Motor neuron (in vitro differentiated cells): ENCODE measurements around the gene TM6SF1. TPM values are rescaled to one million over a fixed set of nuclear protein-coding genes. Genes with fewer than 3 reads are reported as not detected.
"Not testable (repeated sequence)": the region's sequence is repeated elsewhere in the genome, so short reads cannot be mapped to it uniquely, and the experiment has no call there.

Experiments used
- ATAC-seq, 8 experiments: fragments of 200-7000 bp; cut with Tn5 transposase; replicated peaks in 6 of 8; 2 replicates each; pipeline ENCODE4 v1.8.0; 2021; ENCODE audit warnings: mild to moderate bottlenecking in 8 of 8, moderate library complexity in 8 of 8
- H3K27ac ChIP-seq, 2 donors: fragments of 250-450 bp; sonication (Bioruptor Pico); 2 replicates each; pipeline ENCODE4 v1.9.0; 2021; ENCODE audit warnings: antibody characterized with exemption in 2 of 2, mild to moderate bottlenecking in 2 of 2, moderate library complexity in 1 of 2
- H3K4me1 ChIP-seq, 2 donors: fragments of 250-450 bp; sonication (Bioruptor Pico); replicated peaks in 1 of 2; 2 replicates each; pipeline ENCODE4 v1.6.1; 2021; ENCODE audit warnings: antibody characterized with exemption in 2 of 2, mild to moderate bottlenecking in 2 of 2, moderate library complexity in 1 of 2
- H3K4me3 ChIP-seq, 5 donors: fragments of 250-450 bp; sonication (Bioruptor Pico); 2 replicates each; pipeline ENCODE4 v1.9.0; 2021; ENCODE audit warnings: antibody characterized with exemption in 5 of 5, mild to moderate bottlenecking in 5 of 5, moderate library complexity in 4 of 5
- WGBS, 10 experiments: fragments of 450-650 bp; shearing (Covaris generic); methylation state at CpG; one replicate each; pipeline ENCODE4 v1.0.0; 2022; 5-methylcytosine and 5-hydroxymethylcytosine counted together
- in situ Hi-C, 9 experiments: fragments of 400-800 bp; cut with MboI; loops; one replicate each; pipeline ENCODE4 v1.15.0; 2021; ENCODE audit warnings: low sequenced_read_pairs in 9 of 9, low pct_unique_long_range_greater_than_20kb in 2 of 9; ENCODE audit not compliant: unreplicated experiment in 9 of 9
- total RNA-seq, 8 experiments: library from RNA; unstranded; fragments of 300-600 nt; gene quantifications; 2 replicates each; pipeline versions ENCODE4 v1.2.3 to v1.2.4, GENCODE V29; 2022

Gene TM6SF1
- total RNA-seq = 1 to 10 TPM in 3 of 8 experiments, under 1 TPM in 3, not detected in 2; 0.33 to 4.3 (median 0.78) TPM

DNA sequence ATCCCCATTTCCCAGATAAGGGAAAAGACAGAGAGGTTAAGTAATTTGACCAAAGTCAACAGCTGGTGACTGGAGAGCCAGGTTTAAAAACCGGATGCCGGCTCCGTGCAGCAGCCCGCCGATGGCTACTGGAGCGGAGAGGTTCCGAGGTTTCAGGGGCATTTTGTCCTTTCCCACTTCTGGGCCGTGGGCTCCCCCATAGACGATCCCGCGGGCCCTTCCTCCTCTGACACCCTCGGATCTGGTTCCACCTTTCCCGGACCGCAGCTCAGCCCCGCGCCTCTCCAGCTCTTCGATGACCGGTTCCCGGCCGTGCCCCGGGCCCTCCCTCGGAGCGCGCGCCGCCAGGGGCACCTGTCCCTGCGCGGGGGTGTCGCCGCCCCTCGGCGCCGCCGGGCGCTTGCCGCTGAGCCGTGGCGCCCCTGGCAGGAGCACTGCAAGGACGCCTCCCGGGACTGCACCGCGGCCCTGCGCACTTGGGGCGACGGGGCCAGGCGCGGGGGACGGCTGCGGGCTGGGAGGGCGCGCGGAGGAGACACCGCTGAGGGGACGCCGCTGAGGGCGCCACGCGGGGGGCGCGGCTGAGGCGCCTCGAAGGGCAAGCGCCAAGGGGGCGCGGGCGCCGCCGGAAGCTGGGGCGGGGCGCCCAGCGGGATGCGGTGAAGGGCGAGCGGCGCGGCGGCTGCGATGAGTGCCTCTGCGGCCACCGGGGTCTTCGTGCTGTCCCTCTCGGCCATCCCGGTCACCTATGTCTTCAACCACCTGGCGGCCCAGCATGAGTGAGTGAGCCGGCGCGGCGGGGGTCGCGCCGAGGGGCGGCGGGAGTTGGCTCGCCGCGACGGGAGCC, at the start of gene TM6SF1:
Gene TM6SF1, plus strand, starts transcription at position 652 of the 847 bp plus-strand sequence. Its CDS starts 36 bp downstream, at position 688.
- Histone ChIP-seq H3K4me3 (peak within 1 kb of the TSS; percentile 34 to 43 (median 41)), H3K27ac (no peak within 1 kb of the TSS), H3K4me1 (peaks cover 0 to 2% of the 10 kb centered on the region in 2 donors)
- in situ Hi-C loops = no loop called here
- 0 to 20% (median 2%) methylated on average over 1 to 7 of the region's 97 CpGs; no CpG with 5 or more reads in 5 of the 10 experiments for WGBS, 10 experiments
- ATAC-seq = peak; percentile 56 to 89 (median 82)

DNA sequence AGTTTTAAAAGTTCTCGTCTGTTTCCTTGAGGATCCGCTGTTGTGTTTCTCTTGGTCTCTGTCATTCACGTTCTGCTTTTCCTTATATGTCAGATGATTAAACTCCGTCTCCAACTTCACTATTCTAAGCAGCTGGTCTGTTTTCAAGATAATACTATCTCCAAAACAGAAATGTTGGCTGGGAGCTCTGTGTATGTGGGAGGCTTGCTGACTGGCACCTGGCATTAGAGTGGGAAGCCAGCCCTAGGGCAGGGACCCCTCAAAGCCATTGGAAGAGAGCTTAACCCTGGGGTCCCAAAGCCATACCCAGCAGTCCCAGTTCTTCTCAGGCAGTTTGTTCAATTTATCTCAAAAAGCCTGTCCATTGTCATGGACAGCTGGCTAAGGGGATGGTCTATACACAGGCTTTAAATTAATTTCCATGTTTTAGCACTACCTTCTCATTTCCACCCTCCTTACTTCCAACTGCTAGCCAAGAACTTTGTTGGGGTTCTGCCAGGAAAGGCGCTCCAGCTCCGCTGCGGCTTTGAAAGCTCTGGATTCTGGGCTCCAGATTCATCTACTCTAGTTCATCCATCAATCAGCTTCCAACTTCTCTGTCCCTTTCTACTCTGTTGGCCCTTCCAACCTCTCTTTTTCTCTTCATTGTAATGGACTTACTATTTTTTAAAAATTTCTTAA, 49.6 kb upstream of the TM6SF1 start:
- H3K27ac ChIP-seq = no peak overlapping the region
- no peak for ATAC-seq
- no peak overlapping the region for H3K4me3 ChIP-seq
- in situ Hi-C loops = no loop called here
- H3K4me1 ChIP-seq = no peaks in the 10 kb centered on the region
- 77 to 100% (median 94%) methylated on average over 6 to 7 of the region's 7 CpGs; no CpG with 5 or more reads in 1 of the 10 experiments for WGBS, 10 experiments

DNA sequence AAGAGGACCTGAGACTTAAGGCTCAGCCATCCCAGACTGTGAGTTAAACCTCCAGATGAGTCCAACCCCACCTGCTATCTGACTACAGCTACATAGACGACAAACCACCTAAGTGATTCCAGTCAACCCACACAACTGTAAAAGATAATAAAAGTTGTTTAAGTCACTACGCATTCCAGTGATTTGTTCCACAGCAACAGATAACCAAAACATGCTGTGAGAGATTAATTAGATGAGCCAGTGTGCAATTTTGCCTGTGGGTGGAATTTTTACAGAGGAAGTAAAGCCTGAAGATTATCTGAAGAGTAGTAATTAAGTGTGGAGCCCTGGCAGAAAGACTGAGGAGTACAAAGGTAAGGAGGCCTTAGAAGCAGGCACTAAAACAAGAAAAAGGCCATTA, 45.8 kb upstream of the TM6SF1 start:
- peak in 2 of 8 experiments; percentile 13 to 20 for ATAC-seq
- Histone ChIP-seq H3K27ac (no peak overlapping the region), H3K4me1 (peaks cover 5 to 22% of the 10 kb centered on the region in 2 donors), H3K4me3 (no peak overlapping the region)
- 21 to 88% (median 75%) methylated on average over 1 to 2 of the region's 2 CpGs; no CpG with 5 or more reads in 3 of the 10 experiments for WGBS, 10 experiments
- in situ Hi-C loops = no loop called here

DNA sequence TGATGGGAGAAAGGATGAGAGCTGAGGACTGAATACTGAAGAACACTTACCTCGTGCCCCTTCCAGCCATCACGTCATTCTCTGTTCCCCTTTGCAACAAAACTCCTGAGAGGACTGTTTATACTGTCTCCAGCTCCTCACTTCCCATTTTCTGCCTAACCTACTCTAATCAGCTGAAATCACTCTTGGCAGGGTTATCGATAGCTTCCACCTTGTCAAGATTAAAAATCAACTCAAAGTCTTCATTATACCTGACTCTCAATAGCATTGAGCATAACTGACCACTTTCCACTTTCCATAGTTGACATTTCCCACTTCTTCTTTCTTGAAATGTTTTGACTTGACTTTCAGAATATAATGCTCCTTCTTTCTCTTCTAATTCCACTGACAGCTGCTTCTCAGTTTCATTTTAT, 44.7 kb upstream of the TM6SF1 start:
- in situ Hi-C loops = no loop called here
- Histone ChIP-seq H3K27ac (no peak overlapping the region), H3K4me1 (peaks cover 10 to 25% of the 10 kb centered on the region in 2 donors), H3K4me3 (no peak overlapping the region)
- ATAC-seq = no peak
- WGBS, 10 experiments = 71 to 100% (median 92%) methylated on average over 1 to 3 of the region's 3 CpGs; no CpG with 5 or more reads in 1 of the 10 experiments

DNA sequence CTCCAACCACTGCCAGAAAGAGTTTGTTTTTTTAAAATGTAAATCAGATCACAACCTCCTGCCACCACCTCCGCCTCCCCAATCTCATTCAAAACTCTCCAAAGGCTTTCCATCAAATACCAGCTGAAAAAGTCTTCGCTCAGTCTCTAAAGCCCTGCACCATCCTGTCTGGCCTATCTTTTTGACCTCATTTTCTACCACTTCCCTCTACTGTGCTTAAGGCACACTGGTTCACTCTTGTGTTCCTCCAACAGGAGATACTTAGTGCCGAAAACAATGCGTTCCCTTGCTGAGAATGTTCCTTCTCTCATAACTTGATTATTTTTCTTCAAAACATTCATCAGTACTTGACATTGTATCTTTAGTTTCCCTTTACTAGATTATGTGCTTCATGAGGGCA, 43.9 kb upstream of the TM6SF1 start:
- in situ Hi-C loops = no loop called here
- H3K4me3 ChIP-seq = no peak overlapping the region

DNA sequence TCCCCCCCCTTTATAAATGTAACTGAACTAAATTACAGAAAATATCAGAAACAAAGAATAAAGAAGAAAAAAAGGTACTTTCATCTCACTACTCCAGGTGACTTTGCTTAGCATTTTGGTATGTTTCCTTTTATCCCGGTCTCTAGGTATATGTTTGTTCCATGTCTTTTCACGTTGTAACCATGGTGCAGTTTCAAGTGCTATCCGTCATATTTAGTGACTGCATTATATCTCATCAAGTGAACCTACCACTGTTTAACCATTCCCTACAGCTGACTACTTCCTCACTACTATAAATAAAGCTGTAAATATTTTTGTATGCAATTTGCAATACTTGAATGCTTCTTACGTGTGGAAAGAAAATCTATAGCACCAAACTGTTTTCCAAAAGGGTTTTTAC, 42.6 kb upstream of the TM6SF1 start:
- Histone ChIP-seq H3K4me1 (peaks cover 11 to 25% of the 10 kb centered on the region in 2 donors), H3K4me3 (peak overlapping the region in 4 of 5 donors; percentile 46 to 75 (median 55)), H3K27ac (no peak overlapping the region)
- WGBS, 10 experiments = 8 to 75% (median 50%) methylated on average over 2 to 4 of the region's 4 CpGs
- no peak for ATAC-seq
- in situ Hi-C loops = no loop called here

More for the DNA sequence above, 43.9 kb upstream of the TM6SF1 start:
- no peak overlapping the region for H3K27ac ChIP-seq
- H3K4me1 ChIP-seq = peaks cover 11 to 25% of the 10 kb centered on the region in 2 donors
- ATAC-seq = no peak
- WGBS, 10 experiments = 93 to 100% (median 96%) methylated on average over 2 to 4 of the region's 4 CpGs; no CpG with 5 or more reads in 3 of the 10 experiments

DNA sequence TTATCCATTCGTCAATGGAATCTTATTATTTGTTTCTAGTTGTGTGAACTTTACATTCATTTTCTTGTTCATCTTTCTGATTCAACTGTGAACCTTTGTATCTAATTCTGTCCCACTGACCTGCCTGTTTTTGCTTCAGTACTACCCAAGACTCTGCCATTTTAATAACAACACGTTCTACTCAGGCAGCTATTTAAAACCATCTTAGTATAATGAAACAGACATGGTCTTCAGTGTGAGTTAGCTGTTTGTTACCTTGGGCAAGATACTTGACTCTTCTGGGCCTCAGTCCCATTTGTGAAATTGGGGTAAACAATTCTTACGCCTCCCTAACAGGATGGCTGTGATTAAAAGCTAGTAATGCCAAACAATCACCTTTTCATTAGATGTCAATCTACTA, 42.0 kb upstream of the TM6SF1 start:
- in situ Hi-C loops = no loop called here
- Histone ChIP-seq H3K4me1 (peaks cover 11 to 25% of the 10 kb centered on the region in 2 donors), H3K4me3 (peak overlapping the region; percentile 46 to 75 (median 57)), H3K27ac (no peak overlapping the region)
- WGBS, 10 experiments = 0 to 50% (median 37%) methylated on average over 1 to 3 of the region's 3 CpGs
- no peak for ATAC-seq

DNA sequence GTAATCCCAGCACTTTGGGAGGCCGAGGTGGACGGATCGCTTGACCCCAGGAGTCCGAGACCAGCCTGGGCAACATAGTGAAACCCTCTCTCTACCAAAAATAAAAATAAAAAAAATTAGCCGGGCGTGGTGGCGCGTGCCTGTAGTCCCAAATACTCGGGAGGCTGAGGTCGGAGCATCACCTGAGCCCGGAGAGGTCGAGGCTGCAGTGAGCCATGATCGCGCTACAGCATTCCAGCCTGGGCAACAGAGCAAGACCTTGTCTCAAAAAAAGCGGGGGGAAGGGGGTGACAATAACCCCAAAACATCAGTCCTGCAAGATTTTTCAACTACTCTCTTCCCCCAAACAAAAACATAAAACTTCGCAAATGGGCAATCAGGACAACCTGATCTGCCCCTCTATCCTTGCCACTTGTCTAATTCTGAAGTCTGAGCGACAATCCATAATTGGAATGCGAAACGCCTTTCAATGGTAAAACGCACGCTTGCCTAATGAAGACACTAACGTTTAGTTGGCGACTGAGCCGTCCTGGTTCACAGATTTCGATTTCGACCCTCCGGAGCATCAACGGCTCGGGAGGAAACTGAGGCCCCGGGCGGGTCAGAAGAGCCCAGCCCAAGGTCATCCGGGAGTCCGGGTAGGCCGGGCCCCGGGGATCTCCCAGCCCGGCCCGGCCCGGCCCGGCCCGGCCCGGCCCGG, 41.3 kb upstream of the TM6SF1 start:
- peak overlapping the region; percentile 46 to 75 (median 57) for H3K4me3 ChIP-seq
- peaks cover 11 to 25% of the 10 kb centered on the region in 2 donors for H3K4me1 ChIP-seq
- 0 to 47% (median 7%) methylated on average over 3 to 18 of the region's 42 CpGs for WGBS, 10 experiments
- H3K27ac ChIP-seq = peak overlapping the region; percentile 84 to 92
- in situ Hi-C loops = no loop called here
- no peak for ATAC-seq

DNA sequence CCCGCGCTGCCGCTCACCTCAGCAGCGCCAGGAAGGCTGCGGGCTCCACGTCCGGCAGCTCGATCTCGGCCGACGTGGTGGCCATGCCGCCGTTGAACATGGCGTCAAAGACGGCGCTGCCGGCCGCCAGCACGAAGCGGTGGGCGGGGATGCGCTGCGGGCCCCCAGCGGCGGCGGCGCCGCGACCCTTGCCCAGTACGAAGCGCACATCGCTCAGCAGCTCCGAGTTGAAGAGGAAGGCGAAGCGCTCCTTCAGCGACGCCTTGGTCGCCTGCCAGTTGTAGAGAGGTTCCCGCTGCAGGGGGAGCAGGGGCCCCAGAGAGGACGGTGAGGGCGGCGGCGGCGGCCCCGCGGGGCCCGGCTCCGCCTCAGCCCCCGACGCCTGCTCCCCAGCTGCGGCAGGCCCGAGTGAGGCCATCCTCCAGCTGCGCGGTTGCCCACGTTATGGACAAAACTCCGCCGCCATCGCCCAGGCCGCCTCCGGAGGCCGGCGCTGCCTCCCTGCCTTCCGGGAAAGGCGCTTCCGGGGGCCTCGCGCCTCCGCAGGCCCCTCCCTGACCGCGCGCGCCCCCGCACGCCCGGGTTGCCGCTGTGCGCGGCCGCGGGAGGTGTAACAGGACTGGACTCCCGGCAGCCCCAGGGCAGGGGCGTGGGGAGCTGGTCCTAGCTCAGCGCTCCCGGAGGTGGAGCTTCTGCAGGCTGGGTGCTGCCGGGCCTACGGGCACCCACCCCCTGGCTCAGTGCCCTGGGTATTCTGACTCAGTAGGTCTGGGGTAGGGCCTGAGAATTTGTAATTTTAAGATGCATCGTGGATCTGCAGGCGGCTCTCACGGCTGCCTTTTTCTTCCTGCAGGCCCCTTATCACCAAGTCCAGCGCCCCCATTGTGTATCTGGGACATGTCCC, 40.5 kb upstream of the TM6SF1 start, which contains the start of gene BTBD1:
Gene BTBD1, minus strand, starts transcription at position 519 of the 904 bp plus-strand sequence. Its CDS starts 101 bp downstream, at position 418.
- Histone ChIP-seq H3K4me3 (peak within 1 kb of the TSS; percentile 46 to 75 (median 57)), H3K27ac (peak within 1 kb of the TSS; percentile 84 to 92), H3K4me1 (peaks cover 11 to 25% of the 10 kb centered on the region in 2 donors)
- WGBS, 10 experiments = 0 to 16% methylated on average over 6 of the region's 90 CpGs; no CpG with 5 or more reads in 8 of the 10 experiments
- peak; percentile 92 to 98 (median 95) for ATAC-seq
- in situ Hi-C loops = no loop called here

DNA sequence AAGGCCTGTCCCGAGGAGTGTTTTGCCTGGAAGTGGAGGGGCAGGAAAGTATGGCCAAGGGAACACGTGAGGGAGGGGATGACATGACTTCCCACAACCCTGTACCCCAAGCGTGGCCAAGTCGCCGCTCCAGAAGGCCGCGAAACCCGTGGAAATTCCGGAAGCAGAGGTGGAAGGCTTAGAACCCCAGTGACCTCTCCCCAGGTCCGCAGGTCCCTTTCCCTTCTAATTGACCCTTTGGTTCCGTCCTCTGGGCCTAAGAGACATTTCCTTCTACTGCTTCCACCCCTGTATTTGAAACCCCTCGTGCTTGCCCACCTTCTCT, 39.8 kb upstream of the TM6SF1 start:
- ATAC-seq = no peak
- H3K4me3 ChIP-seq = peak overlapping the region; percentile 46 to 75 (median 57)
- in situ Hi-C loops = no loop called here
- 59 to 100% (median 94%) methylated on average over 1 to 11 of the region's 12 CpGs; no CpG with 5 or more reads in 3 of the 10 experiments for WGBS, 10 experiments
- peaks cover 11 to 25% of the 10 kb centered on the region in 2 donors for H3K4me1 ChIP-seq
- H3K27ac ChIP-seq = peak overlapping the region; percentile 84 to 92

DNA sequence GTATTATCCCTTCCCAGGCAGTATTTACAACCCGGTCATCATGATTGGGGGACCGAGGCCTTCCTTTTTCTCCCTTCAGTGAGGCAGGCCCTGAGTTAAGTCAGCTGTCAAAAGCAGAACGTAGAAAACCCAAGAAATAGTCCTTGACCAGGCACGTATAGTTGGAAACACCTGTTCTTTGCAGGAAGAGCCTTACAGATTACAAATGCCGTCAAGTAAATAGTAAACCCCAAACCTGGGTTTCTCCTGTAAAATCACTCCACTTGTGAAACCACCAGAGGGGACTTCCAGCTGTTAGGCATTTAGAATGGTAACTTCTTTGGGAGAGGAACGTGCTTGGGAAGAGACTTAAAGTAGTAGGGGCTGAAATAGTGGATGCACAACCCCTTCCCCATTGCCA, 39.4 kb upstream of the TM6SF1 start:
- 80 to 100% (median 92%) methylated on average over 1 to 6 of the region's 6 CpGs for WGBS, 10 experiments
- in situ Hi-C loops = no loop called here
- ATAC-seq = no peak
- Histone ChIP-seq H3K4me1 (peaks cover 11 to 25% of the 10 kb centered on the region in 2 donors), H3K27ac (peak overlapping the region in 1 of 2 donors; percentile 92), H3K4me3 (no peak overlapping the region)

DNA sequence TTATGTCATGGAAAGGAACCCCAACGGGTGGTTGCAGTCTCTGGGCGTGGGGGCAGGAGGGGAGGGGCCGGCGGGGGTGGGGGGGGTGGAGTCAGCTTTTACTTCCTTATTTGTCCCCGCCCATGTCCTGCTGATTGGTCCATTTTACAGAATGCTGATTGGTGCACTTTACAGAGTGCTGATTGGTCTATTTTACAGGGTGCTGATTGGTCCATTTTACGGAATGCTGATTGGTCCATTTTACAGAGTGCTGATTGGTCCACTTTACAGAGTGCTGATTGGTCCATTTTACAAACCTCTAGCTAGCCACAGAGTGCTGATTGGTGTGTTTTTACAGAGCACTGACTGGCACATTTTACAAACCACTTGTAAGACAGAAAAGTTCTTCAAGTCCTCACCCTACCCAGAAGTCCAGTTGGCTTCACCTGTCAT, 38.2 kb upstream of the TM6SF1 start:
- H3K4me1 ChIP-seq = peaks cover 11 to 19% of the 10 kb centered on the region in 2 donors
- H3K4me3 ChIP-seq, ATAC-seq, in situ Hi-C loops, H3K27ac ChIP-seq: not testable (repeated sequence)
- 40 to 100% (median 90%) methylated on average over 1 to 2 of the region's 6 CpGs; no CpG with 5 or more reads in 5 of the 10 experiments for WGBS, 10 experiments
